Stimulated activated naive CD8-positive, alpha-beta T cell treated with anti-CD3 and anti-CD28 coated beads, Interleukin-15, Interleukin-2, amounts not matched to agents 100 U/mL and 50 U/mL, for 24 hours (primary cell): ENCODE data around the gene PPFIBP1.
"Not testable (repeated sequence)": the region's sequence is repeated elsewhere in the genome, so short reads cannot be mapped to it uniquely, and the experiment has no call there.

Source experiments
- ATAC-seq: fragments of 150-1000 bp; cut with Tn5 transposase; one replicate; pipeline ENCODE4 v1.10.0; 2021
- DNase-seq: peaks from one replicate; pipeline ENCODE4 v3.0.0; 2021

PPFIBP1 gene

GRCh38 chr12:27627123-27627852 is 103.3 kb downstream of the PPFIBP1 start:
- DNase-seq: no peak
- no peak for ATAC-seq

GRCh38 chr12:27627853-27628469 is 104.0 kb downstream of the PPFIBP1 start:
- not testable (repeated sequence) for DNase-seq
- peak; percentile 43 for ATAC-seq

GRCh38 chr12:27630219-27630618 is 106.2 kb downstream of the PPFIBP1 start:
- DNase-seq, ATAC-seq: not testable (repeated sequence)

- no peak for ATAC-seq
Measured at GRCh38 chr12:27631365-27631764, 107.4 kb downstream of the PPFIBP1 start.

GRCh38 chr12:27631813-27632491 is 107.9 kb downstream of the PPFIBP1 start:
- ATAC-seq (no peak), DNase-seq (no peak)

More at GRCh38 chr12:27631365-27631764, 107.4 kb downstream of the PPFIBP1 start:
- DNase-seq: no peak

GRCh38 chr12:27635349-27635972 is 111.5 kb downstream of the PPFIBP1 start:
- no peak for ATAC-seq
- no peak for DNase-seq

GRCh38 chr12:27636569-27636968 is 112.6 kb downstream of the PPFIBP1 start:
- peak; percentile 73 for ATAC-seq
- not testable (repeated sequence) for DNase-seq

- ATAC-seq (no peak), DNase-seq (no peak)
Measured at GRCh38 chr12:27637524-27637923, 113.5 kb downstream of the PPFIBP1 start.

- ATAC-seq: no peak
- DNase-seq: no peak
Measured at GRCh38 chr12:27639265-27639664, 115.3 kb downstream of the PPFIBP1 start.

GRCh38 chr12:27640566-27641200 is 116.7 kb downstream of the PPFIBP1 start:
- DNase-seq: not testable (repeated sequence)

GRCh38 chr12:27642361-27642760 is 118.4 kb downstream of the PPFIBP1 start:
- not testable (repeated sequence) for DNase-seq, ATAC-seq

More at GRCh38 chr12:27640566-27641200, 116.7 kb downstream of the PPFIBP1 start:
- ATAC-seq: not testable (repeated sequence)

- ATAC-seq, DNase-seq: not testable (repeated sequence)
Measured at GRCh38 chr12:27642892-27643291, 118.9 kb downstream of the PPFIBP1 start.

GRCh38 chr12:27644158-27644845 is 120.3 kb downstream of the PPFIBP1 start:
- ATAC-seq: no peak
- no peak for DNase-seq

GRCh38 chr12:27645671-27646070 is 121.7 kb downstream of the PPFIBP1 start:
- ATAC-seq (no peak), DNase-seq (no peak)

- ATAC-seq: no peak
- no peak for DNase-seq
Measured at GRCh38 chr12:27646149-27646548, 122.1 kb downstream of the PPFIBP1 start.

- no peak for DNase-seq
- ATAC-seq: no peak
Measured at GRCh38 chr12:27650011-27650410, 126.0 kb downstream of the PPFIBP1 start.

- ATAC-seq (no peak), DNase-seq (no peak)
Measured at GRCh38 chr12:27651201-27651600, 127.2 kb downstream of the PPFIBP1 start.

- ATAC-seq (no peak), DNase-seq (peak; percentile 44)
Measured at GRCh38 chr12:27652174-27652763, 128.3 kb downstream of the PPFIBP1 start.

- DNase-seq (no peak), ATAC-seq (no peak)
Measured at GRCh38 chr12:27653661-27654060, 129.7 kb downstream of the PPFIBP1 start.

GRCh38 chr12:27655476-27655875 is 131.5 kb downstream of the PPFIBP1 start:
- DNase-seq, ATAC-seq: not testable (repeated sequence)

GRCh38 chr12:27657296-27657695 is 133.3 kb downstream of the PPFIBP1 start:
- DNase-seq (no peak), ATAC-seq (no peak)
